K562 (cell line): ENCODE data around the gene NLGN3. TPM values are rescaled to one million over a fixed set of nuclear protein-coding genes. Genes with fewer than 3 reads are reported as not detected.

ENCODE experiments used
- ATF7 ChIP-seq: fragments of 450-650 bp; IDR thresholded peaks from 2 replicates; pipeline ENCODE4 v1.7.1; 2014; ENCODE audit warnings: mild to moderate bottlenecking, moderate library complexity
- E2F3 ChIP-seq: fragments of 250-450 bp; sonication (Bioruptor Pico); IDR thresholded peaks from 2 replicates; pipeline ENCODE4 v1.4.0; 2020; ENCODE audit warnings: mild to moderate bottlenecking
- ELF2 ChIP-seq: fragments of 250-450 bp; sonication (Bioruptor Pico); IDR thresholded peaks from 2 replicates; pipeline ENCODE4 v1.5.0; 2021; ENCODE audit warnings: mild to moderate bottlenecking
- FOS ChIP-seq: IDR thresholded peaks from 3 replicates; pipeline ENCODE4 v1.6.1; 2011; ENCODE audit not compliant: insufficient read length; ENCODE audit errors: extremely low read depth
- MYC ChIP-seq, 2 experiments: fragments of 250-450 bp in 1 of 2; sonication (Bioruptor Pico) in 1 of 2; IDR thresholded peaks; 2 replicates each; pipeline versions ENCODE4 v1.5.1 to v1.6.1; 2012 to 2021; ENCODE audit warnings: low read depth in 2 of 2, borderline replicate concordance in 1 of 2, improper control_type of control experiment in 1 of 2, low read length in 1 of 2, mild to moderate bottlenecking in 1 of 2, moderate library complexity in 1 of 2
- RAD51 ChIP-seq: fragments of 450-650 bp; IDR thresholded peaks from 2 replicates; pipeline ENCODE4 v1.7.1; 2016; ENCODE audit warnings: low read depth, mild to moderate bottlenecking, borderline replicate concordance
- THAP7 ChIP-seq: fragments of 250-450 bp; sonication (Bioruptor Pico); IDR thresholded peaks from 2 replicates; pipeline ENCODE4 v1.5.0; 2021
- TRIM25 ChIP-seq: fragments of 450-650 bp; IDR thresholded peaks from 2 replicates; pipeline ENCODE4 v1.7.0; 2016; ENCODE audit warnings: borderline replicate concordance
- ZNF140 ChIP-seq: fragments of 250-450 bp; sonication (Bioruptor Pico); IDR thresholded peaks from 2 replicates; pipeline ENCODE4 v1.8.0; 2021; ENCODE audit warnings: moderate library complexity, mild to moderate bottlenecking, inconsistent platforms
- ZNF143 ChIP-seq: sonication (generic); formaldehyde crosslinking; IDR thresholded peaks from 2 replicates; pipeline ENCODE4 v1.9.0; 2022; ENCODE audit warnings: mild to moderate bottlenecking, missing genetic modification reagents
- ZNF23 ChIP-seq: fragments of 250-450 bp; sonication (Bioruptor Pico); IDR thresholded peaks from 2 replicates; pipeline ENCODE4 v1.4.0; 2020; ENCODE audit warnings: mild to moderate bottlenecking
- ZNF707 ChIP-seq: fragments of 250-450 bp; sonication (Bioruptor Pico); conservative IDR thresholded peaks from 2 replicates; pipeline ENCODE4 v1.8.0; 2022; ENCODE audit warnings: inconsistent platforms, mild to moderate bottlenecking, moderate library complexity
- ZNF717 ChIP-seq: fragments of 250-450 bp; sonication (Bioruptor Pico); IDR thresholded peaks from 2 replicates; pipeline ENCODE4 v1.5.0; 2021
- polyA plus RNA-seq, 8 experiments: library from polyadenylated mRNA; depleted of rRNA in 4 of 8; stranded (reverse) in 5 of 8; unstranded in 3 of 8; fragments of >200 nt; fragmentation: Nextera tagmentation in 2 of 8; fragmentation: Illumina TruSeq in 1 of 8; extraction: Ambion mirVana in 2 of 8; extraction: Trizol in 1 of 8; gene quantifications; 2 replicates each; pipeline versions ENCODE4 v1.2.1 to v1.2.3, GENCODE V29; 2011 to 2014; ENCODE audit warnings: inconsistent platforms in 1 of 8, missing spikeins in 1 of 8
- total RNA-seq, 7 experiments: library from RNA; depleted of rRNA in 6 of 7; stranded (reverse); fragments of >200 nt in 6 of 7; fragmentation: Illumina TruSeq in 2 of 7; extraction: Trizol in 2 of 7; gene quantifications; 2 replicates each; pipeline versions ENCODE4 v1.2.1 to v1.2.3, GENCODE V29; 2011 to 2021; ENCODE audit warnings: low replicate concordance in 1 of 7
- TF ChIP-seq, protein P1 (sequence below): fragments of 250-450 bp; sonication (Bioruptor Pico); IDR thresholded peaks from 2 replicates; pipeline ENCODE4 v1.8.0; 2021; ENCODE audit warnings: borderline replicate concordance, mild to moderate bottlenecking, moderate library complexity; ENCODE audit not compliant: poor library complexity, severe bottlenecking
- TF ChIP-seq, protein P2 (sequence below): fragments of 250-450 bp; sonication (Bioruptor Pico); IDR thresholded peaks from 2 replicates; pipeline ENCODE4 v1.5.1; 2021; ENCODE audit warnings: mild to moderate bottlenecking

Gene NLGN3
- total and polyA plus RNA-seq, 9 of the 15 experiments (the other 6 are each of a cell fraction or from before 2014, with no cell fraction given), result 0.03 to 0.86 (median 0.25) TPM

DNA sequence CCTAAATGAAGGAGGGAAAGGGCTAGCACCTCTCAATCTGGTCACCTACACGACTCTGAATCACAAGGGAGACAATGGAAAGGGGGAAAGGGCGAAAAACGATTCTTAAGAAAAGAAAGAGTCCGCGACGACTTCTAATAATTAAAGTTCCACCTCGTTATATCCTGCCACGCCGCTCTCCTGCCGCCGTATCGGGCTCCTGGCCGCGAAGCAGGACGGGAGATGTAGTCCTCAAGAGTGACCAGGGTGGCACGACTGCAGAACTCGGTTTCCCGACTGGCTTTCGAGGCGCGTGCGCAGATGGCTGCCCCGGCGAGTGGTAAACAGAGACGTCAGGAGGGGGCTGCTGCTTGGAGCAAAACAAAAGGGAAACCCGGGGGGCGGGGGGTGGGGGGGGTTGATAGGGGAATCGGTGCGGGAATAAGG lies 49.1 kb upstream of the NLGN3 start, which contains the start of gene FOXO4 (continued):
- TF ChIP-seq ELF2 (CRISPR knock-in tag), result no peak
- TF ChIP-seq MYC (IDR thresholded peaks at IDR 0.05; ENCODE audit: low read depth, low read length), result peak; percentile 75
- no peak for TF ChIP-seq MYC (CRISPR knock-in tag; IDR thresholded peaks at IDR 0.05; ENCODE audit: borderline replicate concordance, low read depth)
- TF ChIP-seq, protein P1, sequence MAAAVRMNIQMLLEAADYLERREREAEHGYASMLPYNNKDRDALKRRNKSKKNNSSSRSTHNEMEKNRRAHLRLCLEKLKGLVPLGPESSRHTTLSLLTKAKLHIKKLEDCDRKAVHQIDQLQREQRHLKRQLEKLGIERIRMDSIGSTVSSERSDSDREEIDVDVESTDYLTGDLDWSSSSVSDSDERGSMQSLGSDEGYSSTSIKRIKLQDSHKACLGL (CRISPR knock-in tag), result no peak
- TF ChIP-seq, protein P2, sequence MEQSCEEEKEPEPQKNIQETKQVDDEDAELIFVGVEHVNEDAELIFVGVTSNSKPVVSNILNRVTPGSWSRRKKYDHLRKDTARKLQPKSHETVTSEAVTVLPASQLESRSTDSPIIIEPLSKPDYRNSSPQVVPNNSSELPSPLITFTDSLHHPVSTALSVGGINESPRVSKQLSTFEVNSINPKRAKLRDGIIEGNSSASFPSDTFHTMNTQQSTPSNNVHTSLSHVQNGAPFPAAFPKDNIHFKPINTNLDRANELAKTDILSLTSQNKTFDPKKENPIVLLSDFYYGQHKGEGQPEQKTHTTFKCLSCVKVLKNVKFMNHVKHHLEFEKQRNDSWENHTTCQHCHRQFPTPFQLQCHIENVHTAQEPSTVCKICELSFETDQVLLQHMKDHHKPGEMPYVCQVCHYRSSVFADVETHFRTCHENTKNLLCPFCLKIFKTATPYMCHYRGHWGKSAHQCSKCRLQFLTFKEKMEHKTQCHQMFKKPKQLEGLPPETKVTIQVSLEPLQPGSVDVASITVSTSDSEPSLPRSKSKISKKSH (CRISPR knock-in tag), result no peak
- no peak for TF ChIP-seq E2F3 (CRISPR knock-in tag)
- TF ChIP-seq ZNF23 (CRISPR knock-in tag), result no peak
- peak; percentile 84 for TF ChIP-seq ZNF143 (CRISPR knock-in tag)
- TF ChIP-seq FOS, result no peak
- no peak for TF ChIP-seq RAD51
- no peak for TF ChIP-seq ZNF717 (CRISPR knock-in tag)
- TF ChIP-seq THAP7 (CRISPR knock-in tag), result no peak
- TF ChIP-seq ZNF140 (CRISPR knock-in tag), result no peak
- TF ChIP-seq TRIM25, result no peak
- TF ChIP-seq ZNF707 (CRISPR knock-in tag), result no peak
- TF ChIP-seq ATF7, result peak; percentile 18; the same call in 1 of the 2 replicates
